Measurements from ENCODE around the gene JARID2. TPM values are rescaled to one million over a fixed set of nuclear protein-coding genes. Genes with fewer than 3 reads are reported as not detected.

JARID2 gene
- total and polyA plus RNA-seq, 3 donors from 2014 or later = 36.1 to 60.8 (median 53.7) TPM

DNA sequence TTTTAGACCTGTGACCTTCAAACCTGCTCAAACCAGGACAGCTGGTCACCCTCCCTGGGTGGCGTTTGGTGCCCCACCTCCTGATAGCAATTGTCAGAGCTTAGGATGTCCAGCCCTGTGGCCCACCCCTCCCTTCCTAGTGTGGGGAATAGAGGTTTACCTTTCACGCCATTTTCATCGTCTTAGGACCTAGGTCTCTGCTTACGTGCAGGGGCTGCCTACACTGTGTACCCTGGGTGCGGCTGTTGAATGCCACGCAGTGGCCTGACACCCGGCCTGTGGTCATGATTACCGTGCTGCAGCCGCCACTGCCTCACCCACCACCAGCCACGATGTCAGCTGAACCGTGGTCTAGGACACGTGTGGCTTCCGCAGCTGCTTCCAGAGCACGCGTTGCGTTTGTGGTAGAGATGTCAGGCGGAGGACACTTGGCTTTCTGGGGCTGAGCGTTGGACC lies 259.6 kb downstream of the JARID2 start:
- Histone ChIP-seq H3K27ac (peak overlapping the region; percentile 71 to 87), H3K36me3 (ENCODE audit: low read depth, missing control alignments) (no peaks in the 10 kb centered on the region), H3K4me1 (peaks cover 25% of the 10 kb centered on the region), H3K9me3 (no peaks in the 10 kb centered on the region), H3K4me3 (no peak overlapping the region), H3K27me3 (no peaks in the 10 kb centered on the region)
- no peak for DNase-seq
- intact Hi-C loops (cut with DNase I; ENCODE audit: low total_unique reads) = no loop called here
- TF ChIP-seq, protein P1, sequence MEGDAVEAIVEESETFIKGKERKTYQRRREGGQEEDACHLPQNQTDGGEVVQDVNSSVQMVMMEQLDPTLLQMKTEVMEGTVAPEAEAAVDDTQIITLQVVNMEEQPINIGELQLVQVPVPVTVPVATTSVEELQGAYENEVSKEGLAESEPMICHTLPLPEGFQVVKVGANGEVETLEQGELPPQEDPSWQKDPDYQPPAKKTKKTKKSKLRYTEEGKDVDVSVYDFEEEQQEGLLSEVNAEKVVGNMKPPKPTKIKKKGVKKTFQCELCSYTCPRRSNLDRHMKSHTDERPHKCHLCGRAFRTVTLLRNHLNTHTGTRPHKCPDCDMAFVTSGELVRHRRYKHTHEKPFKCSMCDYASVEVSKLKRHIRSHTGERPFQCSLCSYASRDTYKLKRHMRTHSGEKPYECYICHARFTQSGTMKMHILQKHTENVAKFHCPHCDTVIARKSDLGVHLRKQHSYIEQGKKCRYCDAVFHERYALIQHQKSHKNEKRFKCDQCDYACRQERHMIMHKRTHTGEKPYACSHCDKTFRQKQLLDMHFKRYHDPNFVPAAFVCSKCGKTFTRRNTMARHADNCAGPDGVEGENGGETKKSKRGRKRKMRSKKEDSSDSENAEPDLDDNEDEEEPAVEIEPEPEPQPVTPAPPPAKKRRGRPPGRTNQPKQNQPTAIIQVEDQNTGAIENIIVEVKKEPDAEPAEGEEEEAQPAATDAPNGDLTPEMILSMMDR (IDR thresholded peaks at IDR 0.05) = no peak
- no peak for TF ChIP-seq POLR2A (IDR thresholded peaks at IDR 0.05)
- WGBS, 2 donors = 82 to 85% methylated on average over 12 to 18 of the region's 18 CpGs

DNA sequence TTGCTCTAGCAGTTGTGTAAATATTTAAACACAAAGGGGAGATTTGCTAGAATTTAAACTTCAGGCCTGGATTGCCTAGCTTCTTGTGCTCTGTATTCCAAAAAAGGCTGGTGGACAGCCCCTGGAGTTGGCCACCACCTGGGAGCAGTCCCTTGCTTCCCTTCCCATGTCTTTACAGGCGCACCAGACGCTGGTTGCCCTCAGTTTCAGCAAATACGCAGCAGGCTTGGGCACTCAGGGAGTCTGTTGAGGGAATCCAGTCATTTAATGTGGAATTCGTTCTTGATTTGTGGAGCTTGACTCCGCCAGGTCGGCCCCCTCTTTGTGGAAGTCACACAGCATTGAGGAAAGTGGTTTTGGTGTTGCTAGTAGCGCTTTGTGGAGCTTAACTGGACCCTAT lies 260.2 kb downstream of the JARID2 start:
- intact Hi-C loops (cut with DNase I; ENCODE audit: low total_unique reads) = no loop called here
- Histone ChIP-seq H3K36me3 (ENCODE audit: low read depth, missing control alignments) (no peaks in the 10 kb centered on the region), H3K27ac (no peak overlapping the region), H3K4me1 (peaks cover 25% of the 10 kb centered on the region), H3K27me3 (no peaks in the 10 kb centered on the region), H3K4me3 (no peak overlapping the region), H3K9me3 (no peaks in the 10 kb centered on the region)
- TF ChIP-seq POLR2A (IDR thresholded peaks at IDR 0.05) = no peak
- TF ChIP-seq, protein P1 (IDR thresholded peaks at IDR 0.05) = no peak
- DNase-seq = no peak
- 92 to 94% methylated on average over 7 of the region's 7 CpGs for WGBS, 2 donors

DNA sequence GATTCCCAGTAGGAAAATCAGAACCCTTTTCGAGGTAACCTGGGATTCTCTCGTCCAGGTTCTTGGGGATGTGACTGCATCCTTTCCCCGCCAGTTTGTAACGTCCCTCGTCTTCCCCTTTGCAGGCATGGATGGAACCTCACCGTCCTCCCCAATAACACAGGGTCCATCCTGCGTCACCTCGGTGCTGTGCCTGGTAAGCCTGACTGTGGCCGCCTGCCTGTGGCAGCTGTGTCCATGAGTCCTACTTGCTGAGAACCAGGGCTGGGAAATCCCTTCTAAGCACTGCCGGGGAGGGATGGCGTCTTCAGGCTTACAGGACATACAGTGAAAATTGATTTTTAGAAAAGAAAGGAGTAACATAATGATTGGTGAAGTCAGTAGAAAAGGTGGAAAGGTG lies 261.4 kb downstream of the JARID2 start:
- Histone ChIP-seq H3K27me3 (no peaks in the 10 kb centered on the region), H3K36me3 (ENCODE audit: low read depth, missing control alignments) (no peaks in the 10 kb centered on the region), H3K4me1 (peaks cover 25% of the 10 kb centered on the region), H3K27ac (no peak overlapping the region), H3K9me3 (no peaks in the 10 kb centered on the region), H3K4me3 (no peak overlapping the region)
- WGBS, 2 donors = 93 to 98% methylated on average over 9 to 11 of the region's 11 CpGs
- TF ChIP-seq POLR2A (IDR thresholded peaks at IDR 0.05) = no peak
- TF ChIP-seq, protein P1 (IDR thresholded peaks at IDR 0.05) = no peak
- intact Hi-C loops (cut with DNase I; ENCODE audit: low total_unique reads) = no loop called here
- no peak for DNase-seq

DNA sequence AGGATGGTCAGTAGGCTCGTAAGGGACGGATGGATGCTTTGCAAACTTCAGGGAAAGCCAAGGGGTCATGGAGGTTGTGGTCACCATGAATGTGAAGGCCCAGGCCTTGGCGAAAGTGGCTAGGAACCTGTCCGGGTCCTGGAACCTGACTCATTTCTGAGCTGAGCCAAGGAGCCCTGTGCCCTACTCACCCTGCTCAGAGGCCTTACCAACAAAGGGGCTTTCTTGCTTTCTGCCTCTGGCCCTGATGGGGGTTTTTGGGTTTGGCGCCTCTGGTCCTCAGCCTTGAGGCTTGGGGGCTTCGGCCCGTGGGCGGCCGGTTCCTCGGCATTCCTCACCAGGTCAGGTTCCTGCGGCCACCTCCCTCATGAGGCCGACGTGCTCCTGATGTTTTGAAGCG lies 261.9 kb downstream of the JARID2 start:
- H3K36me3 ChIP-seq (ENCODE audit: low read depth, missing control alignments) = no peaks in the 10 kb centered on the region
- no peaks in the 10 kb centered on the region for H3K27me3 ChIP-seq
- H3K9me3 ChIP-seq = no peaks in the 10 kb centered on the region
- peaks cover 25% of the 10 kb centered on the region for H3K4me1 ChIP-seq
- no peak overlapping the region for H3K4me3 ChIP-seq
- no peak overlapping the region for H3K27ac ChIP-seq
- 86 to 91% methylated on average over 13 to 14 of the region's 14 CpGs for WGBS, 2 donors
- no peak for TF ChIP-seq POLR2A (IDR thresholded peaks at IDR 0.05)
- TF ChIP-seq, protein P1 (IDR thresholded peaks at IDR 0.05) = no peak
- DNase-seq = no peak
- intact Hi-C loops (cut with DNase I; ENCODE audit: low total_unique reads) = no loop called here

DNA sequence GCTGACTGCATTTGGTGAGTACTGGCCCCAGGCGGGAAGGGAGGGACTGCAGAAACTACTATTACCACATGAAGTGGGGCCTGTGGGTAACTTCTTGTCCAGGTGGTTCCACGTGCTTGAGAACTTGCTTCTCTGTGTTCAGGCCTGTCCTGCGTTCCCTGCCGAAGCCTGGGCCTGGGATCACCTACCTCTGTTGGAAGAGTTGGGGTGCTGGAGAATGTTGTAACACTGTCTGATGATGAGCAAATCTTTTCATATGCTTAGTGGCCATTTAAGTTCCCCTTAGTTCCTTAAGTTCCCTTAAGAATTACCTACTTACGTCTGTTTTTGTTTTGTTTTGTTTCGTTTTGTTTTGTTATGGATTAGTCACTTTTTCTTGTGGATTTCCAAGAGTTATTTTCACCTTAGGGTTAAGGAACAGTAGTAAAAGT lies 262.6 kb downstream of the JARID2 start:
- no peaks in the 10 kb centered on the region for H3K9me3 ChIP-seq
- TF ChIP-seq POLR2A (IDR thresholded peaks at IDR 0.05) = no peak
- TF ChIP-seq, protein P1 (IDR thresholded peaks at IDR 0.05) = no peak
- H3K27me3 ChIP-seq = no peaks in the 10 kb centered on the region
- DNase-seq = no peak
- no peak overlapping the region for H3K27ac ChIP-seq
- WGBS, 2 donors = 91 to 92% methylated on average over 6 of the region's 6 CpGs
- no peaks in the 10 kb centered on the region for H3K36me3 ChIP-seq (ENCODE audit: low read depth, missing control alignments)
- H3K4me1 ChIP-seq = peaks cover 19% of the 10 kb centered on the region
- intact Hi-C loops (cut with DNase I; ENCODE audit: low total_unique reads) = no loop called here
- H3K4me3 ChIP-seq = no peak overlapping the region

Data from testis (tissue), 3 donors.